ENCODE data around the gene ASB14.
"Not testable (repeated sequence)": the region's sequence is repeated elsewhere in the genome, so short reads cannot be mapped to it uniquely, and the experiment has no call there.

ASB14 gene

DNA sequence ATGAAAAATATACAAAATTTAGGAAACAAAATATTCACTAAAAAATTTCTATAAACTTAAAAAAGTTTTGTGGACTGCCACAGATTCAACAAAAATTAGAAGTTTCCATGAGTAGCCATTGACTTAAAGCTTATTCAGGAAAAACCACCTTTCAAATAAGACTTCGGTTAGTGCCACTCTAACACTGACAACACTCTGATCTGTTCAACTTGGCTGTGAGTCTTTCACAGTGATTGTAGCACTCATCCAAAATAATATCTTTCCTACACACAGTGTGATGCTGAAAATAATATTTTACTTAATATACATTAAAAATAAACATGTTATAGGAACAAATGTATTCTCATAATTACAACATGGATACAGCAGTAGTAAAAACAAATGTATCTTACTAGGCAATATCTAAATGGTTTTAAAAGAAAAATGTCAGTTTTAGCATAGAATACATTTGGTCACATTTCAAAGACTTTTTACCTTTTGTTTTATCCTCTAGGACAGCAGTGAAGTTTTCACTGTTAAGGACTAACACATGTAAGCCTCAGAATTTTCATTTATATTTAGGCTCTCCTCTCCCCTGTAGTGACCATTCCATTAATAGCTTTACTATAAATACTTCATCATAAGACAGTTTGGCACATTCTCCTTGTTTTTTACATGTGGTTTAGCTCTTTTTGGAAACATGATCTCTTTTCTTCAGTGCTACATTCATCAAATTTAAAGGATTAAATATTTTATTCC lies at the start of gene ASB14:
Gene ASB14, minus strand, starts transcription at position 527 of the 738 bp plus-strand sequence. CDS start 652 bp downstream, outside the sequence.
- TF ChIP-seq, protein P1, sequence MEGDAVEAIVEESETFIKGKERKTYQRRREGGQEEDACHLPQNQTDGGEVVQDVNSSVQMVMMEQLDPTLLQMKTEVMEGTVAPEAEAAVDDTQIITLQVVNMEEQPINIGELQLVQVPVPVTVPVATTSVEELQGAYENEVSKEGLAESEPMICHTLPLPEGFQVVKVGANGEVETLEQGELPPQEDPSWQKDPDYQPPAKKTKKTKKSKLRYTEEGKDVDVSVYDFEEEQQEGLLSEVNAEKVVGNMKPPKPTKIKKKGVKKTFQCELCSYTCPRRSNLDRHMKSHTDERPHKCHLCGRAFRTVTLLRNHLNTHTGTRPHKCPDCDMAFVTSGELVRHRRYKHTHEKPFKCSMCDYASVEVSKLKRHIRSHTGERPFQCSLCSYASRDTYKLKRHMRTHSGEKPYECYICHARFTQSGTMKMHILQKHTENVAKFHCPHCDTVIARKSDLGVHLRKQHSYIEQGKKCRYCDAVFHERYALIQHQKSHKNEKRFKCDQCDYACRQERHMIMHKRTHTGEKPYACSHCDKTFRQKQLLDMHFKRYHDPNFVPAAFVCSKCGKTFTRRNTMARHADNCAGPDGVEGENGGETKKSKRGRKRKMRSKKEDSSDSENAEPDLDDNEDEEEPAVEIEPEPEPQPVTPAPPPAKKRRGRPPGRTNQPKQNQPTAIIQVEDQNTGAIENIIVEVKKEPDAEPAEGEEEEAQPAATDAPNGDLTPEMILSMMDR (IDR thresholded peaks at IDR 0.05; ENCODE audit: low read depth, low read length, missing control alignments) = no peak
- DNase-seq (ENCODE audit: extremely low read depth, low read depth) = no peak
- no peak within 1 kb of the TSS for H3K4me3 ChIP-seq (replicated peaks; ENCODE audit: low read depth, low read length)

DNA sequence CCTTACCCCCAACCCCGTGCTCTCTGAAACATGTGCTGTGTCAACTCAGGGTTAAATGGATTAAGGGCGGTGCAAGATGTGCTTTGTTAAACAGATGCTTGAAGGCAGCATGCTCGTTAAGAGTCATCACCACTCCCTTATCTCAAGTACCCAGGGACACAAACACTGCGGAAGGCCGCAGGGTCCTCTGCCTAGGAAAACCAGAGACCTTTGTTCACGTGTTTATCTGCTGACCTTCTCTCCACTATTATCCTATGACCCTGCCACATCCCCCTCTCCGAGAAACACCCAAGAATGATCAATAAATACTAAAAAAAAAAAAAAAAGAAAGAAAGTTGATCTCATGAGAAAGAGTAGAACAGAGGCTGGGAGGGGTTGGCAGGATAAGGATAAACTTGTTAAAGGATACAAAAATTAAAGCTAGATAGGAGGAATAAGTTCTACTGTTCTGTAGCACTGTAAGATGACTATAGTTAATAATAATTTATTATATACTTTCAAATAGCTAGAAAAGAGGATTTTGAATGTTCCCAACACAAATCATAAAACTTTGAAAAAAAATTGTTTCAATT lies 46.7 kb upstream of the ASB14 start:
- not testable (repeated sequence) for DNase-seq (ENCODE audit: extremely low read depth, low read depth); H3K4me3 ChIP-seq (replicated peaks; ENCODE audit: low read depth, low read length)

DNA sequence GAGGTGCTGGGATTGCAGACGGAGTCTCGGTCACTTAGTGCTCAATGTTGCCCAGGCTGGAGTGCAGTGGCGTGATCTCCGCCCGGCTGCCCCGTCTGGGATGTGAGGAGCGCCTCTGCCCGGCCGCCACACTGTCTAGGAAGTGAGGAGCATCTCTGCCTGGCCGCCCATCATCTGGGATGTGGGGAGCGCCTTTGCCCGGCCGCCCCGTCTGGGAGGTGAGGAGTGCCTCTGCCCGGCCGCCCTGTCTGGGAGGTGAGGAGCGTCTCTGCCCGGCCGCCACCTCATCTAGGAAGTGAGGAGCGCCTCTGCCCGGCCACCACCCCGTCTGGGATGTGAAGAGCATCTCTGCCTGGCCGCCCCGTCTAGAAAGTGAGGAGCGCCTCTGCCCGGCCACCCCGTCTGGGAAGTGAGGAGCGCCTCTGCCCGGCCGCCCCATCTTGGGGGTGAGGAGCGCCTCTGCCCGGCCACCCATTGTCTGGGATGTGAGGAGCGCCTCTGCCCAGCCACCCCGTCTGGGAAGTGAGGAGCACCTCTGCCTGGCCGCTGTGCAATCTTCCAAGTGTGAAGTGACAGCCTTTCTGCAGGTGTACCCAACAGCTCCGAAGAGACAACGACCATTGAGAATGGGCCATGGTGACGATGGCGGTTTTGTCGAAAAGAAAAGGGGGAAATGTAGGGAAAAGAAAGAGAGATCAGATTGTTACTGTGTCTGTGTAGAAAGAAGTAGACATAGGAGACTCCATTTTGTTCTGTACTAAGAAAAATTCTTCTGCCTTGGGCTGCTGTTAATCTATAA lies 46.0 kb upstream of the ASB14 start:
- DNase-seq (ENCODE audit: extremely low read depth, low read depth); H3K4me3 ChIP-seq (replicated peaks; ENCODE audit: low read depth, low read length): not testable (repeated sequence)

DNA sequence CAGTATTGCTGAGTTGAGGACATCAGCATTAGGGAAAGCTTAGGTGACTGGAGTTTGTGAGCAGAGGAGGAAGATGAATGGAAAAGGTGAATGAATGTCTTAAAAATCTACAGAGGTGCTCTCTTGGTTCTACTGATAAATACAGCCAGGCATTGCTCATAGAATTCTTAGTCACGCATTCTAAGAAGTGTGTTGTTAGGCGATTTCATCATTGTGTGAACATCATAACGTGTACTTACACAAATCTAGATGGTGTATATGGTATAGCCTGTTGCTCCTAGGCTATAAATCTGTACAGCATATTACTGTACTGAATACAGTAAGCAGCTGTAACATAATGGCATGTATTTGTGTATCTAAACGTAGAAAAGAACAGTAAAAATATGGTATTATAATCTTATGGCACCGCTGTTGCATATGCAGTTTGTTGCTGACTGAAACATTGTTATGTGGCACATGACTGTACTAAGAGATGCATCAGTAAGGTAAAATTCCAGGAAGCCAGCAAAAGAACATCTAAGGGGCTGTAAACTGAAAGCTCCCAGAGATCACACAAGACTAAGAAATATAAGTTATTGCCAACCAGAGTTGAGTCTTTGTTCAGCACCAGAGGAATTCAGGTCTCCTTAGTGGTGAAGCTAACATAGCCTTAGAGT lies 42.9 kb upstream of the ASB14 start:
- no peak overlapping the region for H3K4me3 ChIP-seq (replicated peaks; ENCODE audit: low read depth, low read length)
- DNase-seq (ENCODE audit: extremely low read depth, low read depth) = no peak
- TF ChIP-seq, protein P1 (IDR thresholded peaks at IDR 0.05; ENCODE audit: low read depth, low read length, missing control alignments) = no peak

DNA sequence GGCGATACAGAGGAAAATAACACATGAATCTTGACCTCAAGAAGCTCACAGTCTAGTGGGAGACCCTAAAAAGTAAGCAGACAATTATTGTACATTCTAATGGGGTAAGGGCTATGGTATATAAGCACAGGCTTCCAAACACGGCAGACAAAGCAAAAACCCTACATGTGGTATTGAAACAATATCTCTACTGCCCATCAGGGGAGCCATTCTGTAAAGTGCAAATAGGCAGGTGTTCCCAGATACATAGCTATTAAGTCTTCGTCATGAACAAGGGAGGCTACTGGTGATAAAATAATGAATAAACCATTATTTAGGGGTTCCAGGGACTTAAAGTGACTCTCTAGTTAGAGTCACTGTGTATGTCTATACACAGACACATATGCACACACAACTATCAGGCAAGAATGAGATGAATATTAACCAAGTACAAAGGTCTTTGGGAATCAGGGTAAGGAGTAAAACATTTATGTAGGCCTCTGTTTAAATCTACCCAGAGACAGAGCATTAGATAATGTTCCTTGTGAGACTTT lies 38.7 kb upstream of the ASB14 start:
- TF ChIP-seq, protein P1 (IDR thresholded peaks at IDR 0.05; ENCODE audit: low read depth, low read length, missing control alignments) = no peak
- H3K4me3 ChIP-seq (replicated peaks; ENCODE audit: low read depth, low read length) = no peak overlapping the region
- DNase-seq (ENCODE audit: extremely low read depth, low read depth) = no peak

DNA sequence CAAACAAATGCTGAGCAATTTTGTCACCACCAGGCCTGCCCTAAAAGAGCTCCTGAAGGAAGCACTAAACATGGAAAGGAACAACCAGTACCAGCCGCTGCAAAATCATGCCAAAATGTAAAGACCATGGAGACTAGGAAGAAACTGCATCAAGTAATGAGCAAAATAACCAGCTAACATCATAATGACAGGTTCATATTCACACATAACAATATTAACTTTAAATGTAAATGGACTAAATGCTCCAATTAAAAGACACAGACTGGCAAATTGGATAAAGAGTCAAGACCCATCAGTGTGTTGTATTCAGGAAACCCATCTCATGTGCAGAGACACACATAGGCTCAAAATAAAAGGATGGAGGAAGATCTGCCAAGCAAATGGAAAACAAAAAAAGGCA lies 34.0 kb upstream of the ASB14 start:
- H3K4me3 ChIP-seq (replicated peaks; ENCODE audit: low read depth, low read length); DNase-seq (ENCODE audit: extremely low read depth, low read depth): not testable (repeated sequence)

DNA sequence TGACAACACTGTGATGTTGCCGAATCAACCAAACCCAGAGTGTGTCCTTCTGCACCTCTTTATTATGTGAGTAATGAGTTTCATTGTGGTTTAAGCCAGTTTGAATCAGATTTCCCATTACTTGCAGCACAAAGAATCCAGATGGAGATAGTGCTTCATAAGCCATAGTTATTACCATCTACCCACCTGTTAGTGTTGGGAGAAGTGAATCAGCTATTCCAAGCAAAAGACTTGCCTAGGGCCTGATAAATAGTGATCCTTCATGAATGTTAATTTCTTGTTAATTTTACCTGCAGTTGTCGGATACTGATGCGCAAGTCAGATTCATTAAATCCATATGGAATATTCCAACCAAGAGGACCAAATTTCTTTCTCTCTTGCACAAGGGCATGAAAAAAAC lies 21.7 kb upstream of the ASB14 start:
- H3K4me3 ChIP-seq (replicated peaks; ENCODE audit: low read depth, low read length) = no peak overlapping the region
- DNase-seq (ENCODE audit: extremely low read depth, low read depth) = no peak
- TF ChIP-seq, protein P1 (IDR thresholded peaks at IDR 0.05; ENCODE audit: low read depth, low read length, missing control alignments) = no peak
